ENCODE measurements around the gene YAP1. TPM values are rescaled to one million over a fixed set of nuclear protein-coding genes. Genes with fewer than 3 reads are reported as not detected.

Gene YAP1
- total RNA-seq, 2 experiments from 2014 or later = not detected

DNA sequence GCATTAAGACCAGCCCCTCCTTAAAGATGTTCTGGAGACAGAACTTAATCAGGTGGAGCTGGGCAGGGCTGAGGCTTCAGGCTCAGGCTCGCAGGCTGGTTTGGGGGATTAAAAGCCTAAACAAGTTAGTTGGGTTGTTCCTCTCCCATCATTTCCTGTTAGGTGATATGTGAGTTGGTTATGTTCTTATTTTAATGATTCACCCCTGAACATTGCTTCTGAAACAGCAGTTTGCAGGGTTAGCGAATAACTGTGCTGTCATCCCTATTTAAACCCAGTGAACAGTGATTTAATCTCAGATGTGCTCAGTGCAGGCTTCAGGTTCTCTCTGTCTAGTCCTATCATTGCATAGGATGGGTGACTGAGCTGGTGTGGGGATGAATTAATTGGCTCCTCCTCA lies 159.7 kb downstream of the YAP1 start:
- Mint-ChIP-seq H3K4me3 (peak overlapping the region; percentile 26), H3K36me3 (ENCODE audit: low read depth) (no peaks in the 10 kb centered on the region), H3K27me3 (peaks cover 15% of the 10 kb centered on the region), H3K9me3 (no peaks in the 10 kb centered on the region), H3K4me1 (ENCODE audit: low read depth) (peaks cover 19% of the 10 kb centered on the region), H3K27ac (no peak overlapping the region)
- intact Hi-C loops (cut with micrococcal nuclease) = no loop called here
- DNase-seq (no peak), ATAC-seq (peak; percentile 28)
- ChIA-PET CTCF (interaction anchor here (0.9 to 3.2 kb wide), 9 partner anchors 9 to 344 kb away, joined by 3 to 23 read pairs (median 15); no protein-coding TSS in a partner anchor), POLR2A (no interaction called here)
- TF ChIP-seq, protein P1, sequence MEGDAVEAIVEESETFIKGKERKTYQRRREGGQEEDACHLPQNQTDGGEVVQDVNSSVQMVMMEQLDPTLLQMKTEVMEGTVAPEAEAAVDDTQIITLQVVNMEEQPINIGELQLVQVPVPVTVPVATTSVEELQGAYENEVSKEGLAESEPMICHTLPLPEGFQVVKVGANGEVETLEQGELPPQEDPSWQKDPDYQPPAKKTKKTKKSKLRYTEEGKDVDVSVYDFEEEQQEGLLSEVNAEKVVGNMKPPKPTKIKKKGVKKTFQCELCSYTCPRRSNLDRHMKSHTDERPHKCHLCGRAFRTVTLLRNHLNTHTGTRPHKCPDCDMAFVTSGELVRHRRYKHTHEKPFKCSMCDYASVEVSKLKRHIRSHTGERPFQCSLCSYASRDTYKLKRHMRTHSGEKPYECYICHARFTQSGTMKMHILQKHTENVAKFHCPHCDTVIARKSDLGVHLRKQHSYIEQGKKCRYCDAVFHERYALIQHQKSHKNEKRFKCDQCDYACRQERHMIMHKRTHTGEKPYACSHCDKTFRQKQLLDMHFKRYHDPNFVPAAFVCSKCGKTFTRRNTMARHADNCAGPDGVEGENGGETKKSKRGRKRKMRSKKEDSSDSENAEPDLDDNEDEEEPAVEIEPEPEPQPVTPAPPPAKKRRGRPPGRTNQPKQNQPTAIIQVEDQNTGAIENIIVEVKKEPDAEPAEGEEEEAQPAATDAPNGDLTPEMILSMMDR (IDR thresholded peaks at IDR 0.05) = no peak

DNA sequence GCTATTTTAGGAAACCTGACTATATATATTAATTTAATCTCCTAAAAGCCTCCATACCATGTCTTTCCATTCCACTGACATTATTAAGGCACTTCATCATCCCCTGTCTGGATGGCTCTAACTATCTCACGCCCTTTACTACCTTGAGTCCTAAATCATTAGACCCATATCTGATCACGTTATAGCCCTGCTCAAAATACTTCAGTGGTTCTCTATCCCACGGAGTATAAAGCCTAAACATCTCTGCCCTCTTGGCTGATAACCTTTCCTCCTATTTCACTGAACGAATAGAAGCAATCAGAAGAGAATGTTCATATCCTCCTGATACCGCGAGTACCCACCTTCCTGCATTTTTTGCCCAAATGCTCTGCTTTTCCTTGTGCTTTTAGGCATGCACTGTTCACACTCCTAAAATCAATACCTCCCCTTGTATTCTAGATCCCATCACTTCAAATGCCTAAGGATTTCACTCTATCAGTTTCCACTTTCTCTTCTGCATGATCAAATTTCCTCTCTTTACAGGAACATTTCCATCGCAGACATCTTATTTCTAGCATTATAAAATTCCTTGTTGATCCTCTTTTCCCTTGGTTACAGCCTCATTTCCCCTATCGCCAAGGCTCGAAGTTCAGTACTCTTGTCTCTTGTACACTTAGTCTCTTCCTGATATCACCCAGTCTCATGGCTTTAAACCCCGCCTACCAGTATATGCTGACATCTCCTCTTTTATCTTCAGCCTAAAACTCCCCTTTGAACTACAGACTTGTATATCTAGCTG lies 162.0 kb downstream of the YAP1 start:
- TF ChIP-seq, protein P1 (IDR thresholded peaks at IDR 0.05) = no peak
- peaks cover 20% of the 10 kb centered on the region for H3K4me1 Mint-ChIP-seq (ENCODE audit: low read depth)
- DNase-seq (no peak), ATAC-seq (no peak)
- H3K36me3 Mint-ChIP-seq (ENCODE audit: low read depth) = no peaks in the 10 kb centered on the region
- CTCF ChIA-PET = no interaction called here
- no peak overlapping the region for H3K4me3 Mint-ChIP-seq
- H3K27me3 Mint-ChIP-seq = peaks cover 21% of the 10 kb centered on the region
- intact Hi-C loops (cut with micrococcal nuclease) = no loop called here
- no peak overlapping the region for H3K27ac Mint-ChIP-seq
- POLR2A ChIA-PET = no interaction called here
- no peaks in the 10 kb centered on the region for H3K9me3 Mint-ChIP-seq

DNA sequence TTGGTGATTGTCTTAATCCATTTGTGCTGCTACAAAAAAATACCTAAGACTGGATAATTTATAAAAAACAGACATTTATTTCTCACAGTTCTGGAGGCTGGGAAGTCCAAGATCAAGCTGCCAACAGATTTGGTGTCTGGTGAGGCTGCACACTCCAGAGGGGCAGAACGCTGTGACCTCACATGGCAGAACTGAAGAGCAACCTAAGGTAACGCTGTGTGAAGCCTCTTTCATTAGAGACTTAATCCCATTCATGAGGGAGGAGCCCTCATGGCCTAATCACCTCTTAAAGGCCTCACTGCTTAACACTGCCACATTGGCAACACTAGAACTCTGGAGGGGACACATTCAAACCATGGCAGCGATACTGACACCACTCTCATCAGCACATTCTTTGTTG lies 164.4 kb downstream of the YAP1 start:
- Mint-ChIP-seq H3K27me3 (peaks cover 14% of the 10 kb centered on the region), H3K9me3 (no peaks in the 10 kb centered on the region), H3K27ac (no peak overlapping the region), H3K36me3 (ENCODE audit: low read depth) (no peaks in the 10 kb centered on the region), H3K4me3 (no peak overlapping the region), H3K4me1 (ENCODE audit: low read depth) (peaks cover 14% of the 10 kb centered on the region)
- POLR2A ChIA-PET = no interaction called here
- DNase-seq = no peak
- TF ChIP-seq, protein P1 (IDR thresholded peaks at IDR 0.05) = no peak
- CTCF ChIA-PET = interaction anchor here (1.8 to 1.9 kb wide), 2 partner anchors 14 kb away, joined by 5 to 7 read pairs; no protein-coding TSS in a partner anchor
- intact Hi-C loops (cut with micrococcal nuclease) = no loop called here
- ATAC-seq = no peak

DNA sequence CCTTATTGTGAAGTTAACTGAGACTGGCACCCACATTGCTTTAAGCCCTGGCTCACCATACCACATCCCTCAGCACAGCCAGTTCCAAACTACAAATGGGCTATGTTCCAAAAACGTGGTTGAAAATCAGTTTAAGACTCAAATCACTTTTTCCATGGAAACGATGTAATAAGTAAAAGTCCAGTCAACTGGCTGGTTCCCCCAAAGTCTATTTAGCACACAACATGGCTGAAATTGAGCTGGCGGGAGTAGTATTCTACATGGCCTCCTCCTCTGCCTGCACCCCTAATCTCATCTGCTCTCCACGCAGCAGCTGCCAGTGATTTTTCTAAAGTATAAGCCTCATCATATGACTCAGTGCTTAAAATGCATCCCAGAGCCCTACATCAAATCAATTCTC lies 166.1 kb downstream of the YAP1 start:
- Mint-ChIP-seq H3K9me3 (no peaks in the 10 kb centered on the region), H3K27me3 (peaks cover 14% of the 10 kb centered on the region), H3K36me3 (ENCODE audit: low read depth) (no peaks in the 10 kb centered on the region), H3K4me1 (ENCODE audit: low read depth) (peaks cover 13% of the 10 kb centered on the region), H3K27ac (no peak overlapping the region), H3K4me3 (no peak overlapping the region)
- CTCF ChIA-PET = interaction anchor here (0.7 kb wide), 1 partner anchor 8 kb away, joined by 3 read pairs; no protein-coding TSS in a partner anchor
- DNase-seq (no peak), ATAC-seq (no peak)
- POLR2A ChIA-PET = no interaction called here
- intact Hi-C loops (cut with micrococcal nuclease) = no loop called here
- TF ChIP-seq, protein P1 (IDR thresholded peaks at IDR 0.05) = no peak

DNA sequence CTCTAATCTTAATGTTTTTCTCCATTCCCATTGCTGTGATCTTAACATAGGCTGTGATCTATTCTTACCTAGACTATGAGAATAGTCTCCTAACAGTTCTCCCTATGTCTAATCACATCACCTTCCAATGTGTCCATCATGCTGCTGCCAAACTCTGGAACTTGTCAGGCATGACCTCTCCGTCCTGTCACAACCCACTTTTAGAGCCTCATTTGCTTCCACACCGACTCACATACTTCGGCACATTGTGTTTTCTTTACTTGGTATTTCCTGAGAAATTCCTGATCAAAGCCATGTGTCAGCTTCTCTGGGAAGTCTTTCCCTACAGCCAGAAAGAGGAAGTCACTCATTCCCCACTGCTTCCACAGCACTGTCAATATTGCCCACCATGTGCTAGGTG lies 166.5 kb downstream of the YAP1 start:
- TF ChIP-seq, protein P1 (IDR thresholded peaks at IDR 0.05) = no peak
- CTCF ChIA-PET = interaction anchor here (0.7 to 1.7 kb wide), 2 partner anchors 8 to 18 kb away, joined by 3 to 5 read pairs; no protein-coding TSS in a partner anchor
- Mint-ChIP-seq H3K4me3 (no peak overlapping the region), H3K27ac (no peak overlapping the region), H3K27me3 (peaks cover 11% of the 10 kb centered on the region), H3K9me3 (no peaks in the 10 kb centered on the region), H3K4me1 (ENCODE audit: low read depth) (peaks cover 13% of the 10 kb centered on the region), H3K36me3 (ENCODE audit: low read depth) (no peaks in the 10 kb centered on the region)
- DNase-seq = no peak
- intact Hi-C loops (cut with micrococcal nuclease) = no loop called here
- no peak for ATAC-seq
- POLR2A ChIA-PET = no interaction called here

Data from activated CD8-positive, alpha-beta T cell treated with anti-CD3 and anti-CD28 coated beads for 36 hours (primary cell).